ENCODE results near the gene CYP3A7. TPM values are rescaled to one million over a fixed set of nuclear protein-coding genes. Genes with fewer than 3 reads are reported as not detected.
"Not testable (repeated sequence)": the region's sequence is repeated elsewhere in the genome, so short reads cannot be mapped to it uniquely, and the experiment has no call there.

Gene CYP3A7
- total RNA-seq, 1 donor from 2014 or later: 0.21 TPM

DNA sequence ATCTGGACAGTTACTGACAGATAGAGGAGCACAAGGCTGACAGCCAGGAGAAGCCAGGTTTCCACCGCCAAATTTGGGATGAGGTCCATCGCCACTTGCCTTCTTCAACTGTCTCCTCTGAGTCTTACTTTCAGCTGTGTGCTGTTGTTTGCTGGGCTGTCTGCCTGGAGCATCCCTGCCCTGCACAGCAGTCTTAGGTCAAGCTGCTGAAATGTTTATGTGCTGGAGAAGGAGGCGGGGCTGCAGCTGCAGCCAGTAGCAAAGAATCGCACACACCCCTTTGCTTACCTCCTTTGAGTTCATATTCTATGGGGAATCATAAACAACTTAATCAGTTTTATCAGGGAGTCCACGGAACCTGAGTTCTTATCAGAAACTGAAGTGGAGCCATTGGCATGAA lies 35.0 kb downstream of the CYP3A7 start:
- no peak for DNase-seq

DNA sequence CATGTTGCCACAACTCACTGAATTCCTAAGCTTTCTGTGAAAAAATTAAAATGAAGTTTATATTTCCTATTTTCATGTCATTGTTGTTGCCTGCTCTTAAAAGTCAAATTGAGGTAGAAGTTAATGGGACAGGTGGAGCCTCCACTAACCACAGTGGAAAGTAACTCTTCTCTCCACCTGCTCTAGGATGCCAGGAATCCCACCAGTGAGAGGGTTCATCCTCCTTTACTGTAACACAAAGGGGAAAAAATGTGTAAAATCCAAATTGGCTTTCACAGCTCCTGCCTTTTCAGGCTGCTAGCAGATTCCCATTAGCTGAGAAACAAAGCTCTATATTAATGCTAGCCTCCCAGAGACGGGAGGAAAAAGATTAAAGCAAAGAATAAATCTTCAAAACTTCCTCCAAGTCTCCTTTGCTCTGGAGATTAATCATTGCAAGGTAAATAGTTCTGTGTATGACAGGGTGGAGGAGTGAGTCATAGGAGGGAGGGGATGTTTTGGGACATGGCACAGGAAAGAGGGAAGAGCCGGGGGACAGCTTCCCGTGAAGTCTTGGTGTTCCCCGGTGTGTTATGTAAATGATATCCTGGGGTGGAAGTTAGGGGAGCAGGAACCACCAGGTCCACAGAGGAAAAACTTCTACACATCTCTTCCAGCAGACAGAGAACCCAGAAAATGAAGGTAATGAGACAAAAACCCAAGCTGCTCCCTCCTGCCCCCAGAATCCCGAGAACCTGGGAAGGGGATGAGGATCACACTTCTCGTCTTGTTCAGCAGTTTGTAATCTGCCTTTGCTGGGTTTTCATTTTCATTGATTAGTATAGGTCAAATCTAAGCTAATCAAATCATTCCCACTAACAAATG lies 35.9 kb downstream of the CYP3A7 start:
- DNase-seq: not testable (repeated sequence)

DNA sequence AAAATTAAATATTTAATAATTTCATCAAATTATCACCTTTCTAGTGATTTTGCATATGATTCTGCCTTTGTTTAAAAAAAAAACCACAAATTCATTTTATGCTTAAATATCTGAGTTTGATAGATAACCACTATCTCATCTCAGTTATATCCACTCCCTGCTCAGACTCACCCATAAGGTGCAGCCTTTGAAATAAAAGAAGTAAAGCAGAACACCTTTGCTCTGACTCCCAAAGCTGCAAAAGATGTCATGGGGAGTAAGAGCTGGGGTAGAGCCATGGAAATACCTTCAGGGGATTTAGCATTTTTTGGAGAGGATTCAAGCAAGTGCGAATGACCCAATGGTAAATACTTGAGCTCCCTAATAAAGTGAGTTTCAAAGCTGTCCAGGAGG lies 40.1 kb downstream of the CYP3A7 start:
- no peak for DNase-seq

DNA sequence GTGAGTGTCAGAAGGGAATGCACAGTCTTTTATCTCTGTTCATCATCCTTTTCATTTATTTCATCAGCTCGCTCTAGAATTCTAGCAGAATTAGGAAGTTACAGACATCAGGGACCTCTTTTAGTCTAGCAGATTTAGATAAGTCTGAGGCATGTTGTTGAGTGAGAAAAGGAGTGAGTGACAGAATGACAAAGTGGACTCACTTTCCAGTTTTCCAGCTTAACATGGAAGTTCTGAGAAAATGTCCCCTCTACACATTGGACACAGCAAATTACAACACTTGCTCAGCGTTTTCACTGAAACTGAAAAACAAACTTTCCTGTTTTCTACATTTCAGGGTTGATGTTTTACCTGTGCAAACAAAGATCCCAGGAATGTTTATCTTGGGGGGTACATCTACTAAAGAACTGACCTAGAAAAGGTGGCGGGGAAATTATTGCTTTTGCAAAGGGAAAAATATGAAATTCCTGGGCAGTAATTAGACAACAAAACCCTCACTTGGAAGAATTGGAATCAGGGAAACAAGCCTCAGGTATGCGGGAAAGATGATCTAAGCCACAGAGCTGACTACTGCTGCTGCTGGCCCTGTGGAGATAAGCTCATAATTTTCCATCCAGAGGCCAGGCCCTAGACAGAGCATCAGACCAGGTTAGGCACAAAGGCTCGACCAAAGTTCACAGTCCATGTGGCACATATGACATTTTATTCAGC lies 40.6 kb downstream of the CYP3A7 start:
- no peak for DNase-seq

DNA sequence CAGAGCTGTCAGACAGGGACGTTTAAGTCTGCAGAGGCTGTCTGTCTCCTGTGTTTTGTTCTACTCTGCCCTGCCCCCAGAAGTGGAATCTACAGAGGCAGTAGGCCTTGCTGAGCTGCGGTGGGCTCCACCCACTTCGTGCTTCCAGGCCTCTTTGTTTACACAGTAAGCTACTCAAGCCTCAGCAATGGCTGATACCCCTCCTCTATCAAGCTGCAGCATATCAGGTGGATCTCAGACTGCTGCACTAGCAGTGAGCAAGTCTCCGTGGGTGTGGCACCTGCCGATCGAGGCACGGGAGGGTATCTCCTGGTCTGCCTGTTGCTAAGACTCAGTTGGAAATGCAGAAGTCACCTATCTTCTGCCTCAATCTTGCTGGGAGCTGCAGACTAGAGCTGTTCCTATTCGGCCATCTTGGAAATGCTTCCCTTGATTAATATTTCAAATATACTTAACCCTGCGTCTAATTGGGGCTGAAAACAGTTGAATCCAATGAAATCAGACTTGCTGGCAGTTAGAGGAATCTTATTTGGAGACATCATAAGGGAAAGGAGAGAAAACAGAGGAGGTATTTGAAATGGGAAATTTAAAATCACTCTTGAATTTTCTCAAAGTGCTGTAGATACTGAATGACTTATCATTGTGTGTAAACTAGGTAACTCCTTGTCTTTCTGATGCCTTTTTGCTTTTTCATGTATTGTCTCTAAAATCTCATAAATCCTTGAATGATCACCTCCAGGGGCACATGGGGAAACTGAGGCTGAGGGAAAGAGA lies 41.4 kb downstream of the CYP3A7 start:
- DNase-seq: peak; percentile 19

DNA sequence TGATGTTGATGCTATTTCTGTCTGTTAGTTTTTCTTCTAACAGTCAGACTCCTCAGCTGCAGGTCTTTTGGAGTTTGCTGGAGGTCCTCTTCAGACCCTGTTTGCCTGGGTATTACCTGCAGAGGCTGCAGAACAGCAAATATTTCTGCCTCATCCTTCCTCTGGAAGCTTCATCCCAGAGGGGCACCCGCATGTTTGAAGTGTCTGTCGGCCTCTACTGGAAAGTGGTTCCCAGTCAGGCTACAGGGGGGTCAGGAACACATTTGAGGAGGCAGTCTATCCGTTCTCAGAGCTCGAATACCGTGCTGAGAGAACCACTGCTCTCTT lies 41.9 kb downstream of the CYP3A7 start:
- DNase-seq: no peak

DNA sequence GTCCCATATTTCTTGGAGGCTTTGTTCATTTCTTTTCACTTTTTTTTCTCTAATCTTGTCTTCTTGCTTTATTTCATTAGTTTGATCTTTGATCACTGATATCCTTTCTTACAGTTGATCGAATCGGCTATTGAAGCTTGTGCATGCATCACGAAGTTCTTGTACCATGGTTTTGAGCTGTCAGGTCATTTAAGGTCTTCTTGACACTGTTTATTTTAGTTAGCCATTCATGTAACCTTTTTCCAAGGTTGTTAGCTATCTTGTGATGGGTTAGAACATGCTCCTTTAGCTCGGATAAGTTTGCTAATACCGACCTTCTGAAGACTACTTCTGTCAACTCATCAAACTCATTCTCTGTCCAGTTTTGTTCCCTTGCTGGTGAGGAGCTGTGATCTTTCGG lies 42.4 kb downstream of the CYP3A7 start:
- DNase-seq: not testable (repeated sequence)

DNA sequence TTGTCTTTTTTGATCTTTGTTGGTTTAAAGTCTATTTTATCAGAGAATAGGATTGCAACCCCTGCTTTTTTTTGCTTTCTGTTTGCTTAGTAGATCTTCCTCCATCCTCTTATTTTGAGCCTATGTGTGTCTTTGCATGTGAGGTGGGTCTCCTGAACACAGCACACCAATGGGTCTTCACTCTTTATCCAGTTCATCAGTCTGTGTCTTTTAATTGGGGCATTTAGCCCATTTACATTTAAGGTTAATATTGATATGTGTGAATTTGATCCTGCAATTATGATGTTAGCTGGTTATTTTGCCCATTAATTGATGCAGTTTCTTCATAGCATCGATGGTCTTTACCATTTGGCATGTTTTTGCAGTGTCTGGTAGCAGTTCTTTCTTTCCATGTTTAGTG lies 43.3 kb downstream of the CYP3A7 start:
- DNase-seq: not testable (repeated sequence)

DNA sequence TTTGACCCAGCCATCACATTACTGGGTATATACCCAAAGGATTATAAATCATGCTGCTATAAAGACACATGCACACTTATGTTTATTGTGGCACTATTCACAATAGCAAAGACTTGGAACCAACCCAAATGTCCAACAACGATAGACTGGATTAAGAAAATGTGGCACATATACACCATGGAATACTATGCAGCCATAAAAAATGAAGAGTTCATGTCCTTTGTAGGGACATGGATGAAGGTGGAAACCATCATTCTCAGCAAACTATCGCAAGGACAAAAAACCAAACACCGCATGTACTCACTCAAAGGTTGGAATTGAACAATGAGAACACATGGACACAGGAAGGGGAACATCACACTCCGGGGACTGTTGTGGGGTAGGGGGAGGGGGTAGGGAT lies 44.1 kb downstream of the CYP3A7 start:
- DNase-seq: not testable (repeated sequence)

DNA sequence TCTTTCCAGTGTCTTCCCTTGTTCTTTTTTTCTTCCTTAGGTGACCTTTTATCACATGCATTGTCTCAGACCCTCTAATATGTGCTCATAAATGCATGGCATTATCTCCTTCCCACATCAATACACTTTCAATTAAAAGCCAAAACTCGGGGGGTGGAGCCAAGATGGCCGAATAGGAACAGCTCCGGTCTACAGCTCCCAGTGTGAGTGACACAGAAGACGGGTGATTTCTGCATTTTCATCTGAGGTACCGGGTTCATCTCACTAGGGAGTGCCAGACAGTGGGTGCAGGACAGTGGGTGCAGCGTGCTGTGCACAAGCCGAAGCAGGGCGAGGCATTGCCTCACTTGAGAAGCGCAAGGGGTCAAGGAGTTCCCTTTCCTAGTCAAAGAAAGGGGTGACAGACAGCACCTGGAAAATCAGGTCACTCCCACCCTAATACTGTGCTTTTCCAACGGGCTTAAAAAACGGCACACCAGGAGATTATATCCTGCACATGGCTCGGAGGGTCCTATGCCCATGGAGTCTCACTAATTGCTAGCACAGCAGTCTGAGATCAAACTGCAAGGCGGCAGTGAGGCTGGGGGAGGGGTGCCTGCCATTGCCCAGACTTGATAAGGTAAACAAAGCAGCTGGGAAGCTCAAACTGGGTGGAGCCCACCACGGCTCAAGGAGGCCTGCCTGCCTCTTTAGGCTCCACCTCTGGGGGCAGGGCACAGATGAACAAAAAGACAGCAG lies 49.0 kb downstream of the CYP3A7 start:
- DNase-seq: not testable (repeated sequence)

DNA sequence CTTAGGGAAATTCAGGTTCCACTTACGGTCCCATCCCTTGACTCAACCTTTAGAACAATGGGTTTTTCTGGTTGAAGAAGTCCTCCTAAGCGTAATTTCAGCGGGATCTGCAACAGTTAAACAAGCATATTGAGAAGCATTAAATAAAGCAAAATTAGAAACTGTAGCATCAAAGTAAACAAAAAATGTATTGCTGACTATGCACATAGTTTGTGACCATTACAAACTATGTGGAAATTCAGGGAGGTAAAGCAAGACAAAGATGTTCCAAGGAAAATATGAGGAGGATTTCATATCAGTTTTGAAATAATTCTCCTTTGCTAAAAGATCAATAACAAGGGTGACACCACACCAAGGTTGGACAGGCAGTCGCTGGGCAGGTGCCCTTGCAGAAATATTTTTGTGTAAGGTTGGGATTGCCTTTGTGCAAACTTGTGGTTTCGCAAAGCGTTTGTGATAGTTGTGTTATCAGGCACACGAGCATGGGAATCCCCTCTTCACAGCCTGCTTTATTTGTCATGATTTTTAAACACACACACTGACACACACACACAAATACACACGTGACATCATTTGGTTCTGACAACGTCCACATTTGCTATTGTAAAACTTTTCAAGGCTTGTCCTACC lies 49.8 kb downstream of the CYP3A7 start:
- DNase-seq: no peak

DNA sequence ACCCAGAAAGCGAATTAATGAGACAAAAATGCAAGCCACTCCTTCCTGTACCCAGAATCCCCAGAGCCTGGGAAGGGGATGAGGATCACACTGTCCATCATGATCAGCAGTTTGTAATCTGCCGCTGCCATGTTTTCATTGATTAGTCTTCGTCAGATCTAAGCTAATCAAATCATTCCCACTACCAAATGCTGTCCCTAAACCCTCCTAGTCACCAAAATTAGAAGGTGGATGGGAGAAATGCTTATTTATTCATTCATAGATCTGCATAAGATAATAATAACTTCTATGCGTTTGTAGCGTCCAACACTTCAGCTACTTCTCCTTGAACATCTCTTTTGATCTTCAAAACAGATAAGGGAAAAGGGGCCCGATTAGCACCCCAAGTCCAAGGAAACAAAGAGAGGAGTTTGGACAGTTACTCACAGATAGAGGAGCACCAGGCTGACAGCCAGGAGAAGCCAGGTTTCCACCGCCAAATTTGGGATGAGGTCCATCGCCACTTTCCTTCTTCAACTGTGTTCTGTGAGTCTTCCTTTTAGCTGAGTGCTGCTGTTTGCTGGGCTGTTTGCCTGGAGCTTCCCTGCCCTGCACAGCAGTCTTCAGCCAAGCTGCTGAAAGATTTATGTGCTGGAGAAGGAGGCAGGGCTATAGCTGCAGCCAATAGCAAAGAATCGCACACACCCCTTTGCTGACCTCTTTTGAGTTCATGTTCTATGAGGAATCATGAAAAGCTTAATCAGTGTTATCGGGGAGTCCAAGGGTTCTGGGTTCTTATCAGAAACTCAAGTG lies 55.4 kb downstream of the CYP3A7 start, which contains the start of gene CYP3A5:
TSS of gene CYP3A5 (minus strand) at position 597 of the 792 bp plus-strand sequence. CDS start at position 497, 100 bp downstream.
- DNase-seq: no peak

DNA sequence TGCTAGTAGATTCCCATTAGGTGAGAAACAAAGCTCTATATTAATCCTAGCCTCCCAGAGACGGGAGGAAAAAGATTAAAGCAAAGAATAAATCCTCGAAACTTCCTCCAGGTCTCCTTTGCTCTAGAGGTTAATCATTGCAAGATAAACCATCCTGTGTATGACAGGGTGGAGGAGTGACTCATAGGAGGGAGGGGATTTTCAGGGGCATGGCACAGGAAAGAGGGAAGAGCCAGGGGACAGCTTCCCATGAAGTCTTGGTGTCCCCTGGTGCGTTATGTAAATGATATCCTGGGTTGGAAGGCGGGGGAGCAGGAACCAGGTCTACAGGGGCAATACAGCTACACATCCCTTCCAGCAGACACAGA lies 56.0 kb downstream of the CYP3A7 start:
- DNase-seq: no peak

DNA sequence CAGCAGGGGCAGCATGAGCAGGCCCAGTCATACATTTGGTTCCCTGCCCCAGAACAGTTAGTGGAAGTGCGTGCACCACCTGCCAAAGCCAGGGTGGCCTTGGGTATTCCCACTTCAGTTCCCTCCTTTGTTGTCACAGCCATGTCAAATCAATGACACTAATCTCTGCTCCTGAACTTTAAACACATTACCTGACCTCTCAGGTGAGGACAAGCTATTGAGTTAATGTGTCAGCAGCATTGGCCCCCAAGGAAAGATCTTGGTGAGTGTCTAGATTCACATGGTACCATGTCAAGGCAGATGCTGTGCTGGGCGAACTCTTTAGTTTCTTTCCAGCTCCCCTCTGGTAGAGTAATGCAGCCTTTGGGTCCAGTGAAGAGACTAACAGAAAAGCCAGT lies 57.3 kb downstream of the CYP3A7 start:
- DNase-seq: no peak

DNA sequence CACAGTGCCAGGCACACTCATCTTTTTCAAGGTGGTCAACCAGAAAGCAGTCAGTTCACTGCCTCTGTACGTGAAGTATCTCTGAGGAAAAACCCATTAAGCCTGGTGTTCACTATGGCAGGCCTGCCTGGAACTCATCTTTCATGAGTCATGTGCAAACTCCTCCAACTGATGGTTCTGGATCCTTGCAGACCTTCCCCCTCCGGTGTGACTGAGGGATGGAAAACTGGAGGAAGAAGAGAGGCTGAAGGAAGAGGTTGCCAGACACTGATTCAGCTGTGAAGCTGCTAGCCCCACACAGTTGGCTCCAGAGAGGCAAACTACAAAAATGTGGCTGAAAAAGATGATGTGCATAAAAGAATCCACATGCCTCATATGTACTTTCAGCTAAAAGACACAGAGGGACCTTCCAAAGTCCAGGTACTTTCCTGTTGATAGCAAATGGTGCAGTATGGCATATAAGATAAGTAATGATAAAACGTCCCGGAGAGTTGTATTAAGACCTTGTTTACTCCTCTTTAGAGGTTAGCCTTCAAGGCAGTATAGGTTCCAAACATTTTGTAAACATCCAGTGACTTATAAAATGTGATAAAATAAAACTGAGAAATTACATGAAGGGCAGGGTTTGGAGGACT lies 57.9 kb downstream of the CYP3A7 start:
- no peak for DNase-seq

DNA sequence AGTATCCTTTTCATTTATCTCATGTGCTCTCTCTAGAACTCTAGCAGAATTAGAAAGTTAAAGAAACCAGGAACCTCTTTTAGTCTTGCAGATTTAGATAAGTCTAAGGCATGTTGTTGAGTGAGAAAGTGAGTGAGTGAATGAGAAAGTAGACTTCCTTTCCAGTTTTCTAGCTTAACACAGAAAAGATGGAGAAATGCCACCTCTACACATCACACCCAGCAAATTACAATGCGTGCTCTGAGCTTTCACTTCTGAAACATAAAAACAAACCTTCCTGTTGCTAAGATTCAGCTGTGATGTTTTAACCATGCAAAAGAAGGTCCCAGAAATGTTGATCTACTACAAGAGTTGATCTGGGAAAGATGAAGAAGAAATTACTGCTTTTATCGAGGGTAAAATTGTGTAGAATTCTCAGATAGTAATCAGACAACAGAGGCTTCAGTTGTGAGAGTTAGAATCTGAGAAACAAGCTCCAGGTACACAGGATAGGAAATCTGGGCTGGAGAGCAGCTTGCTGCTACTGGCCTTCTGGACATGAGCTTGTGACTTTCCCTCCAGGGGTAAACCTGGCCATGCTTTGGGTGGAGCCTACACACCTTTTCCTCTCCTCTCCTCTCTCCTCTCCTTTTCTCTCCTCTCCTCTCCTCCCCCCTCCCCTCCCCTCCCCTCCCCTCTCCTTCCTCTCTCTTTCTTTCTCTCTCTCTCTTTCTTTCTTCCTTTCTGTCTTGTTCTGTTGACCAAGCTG lies 59.8 kb downstream of the CYP3A7 start:
- no peak for DNase-seq

DNA sequence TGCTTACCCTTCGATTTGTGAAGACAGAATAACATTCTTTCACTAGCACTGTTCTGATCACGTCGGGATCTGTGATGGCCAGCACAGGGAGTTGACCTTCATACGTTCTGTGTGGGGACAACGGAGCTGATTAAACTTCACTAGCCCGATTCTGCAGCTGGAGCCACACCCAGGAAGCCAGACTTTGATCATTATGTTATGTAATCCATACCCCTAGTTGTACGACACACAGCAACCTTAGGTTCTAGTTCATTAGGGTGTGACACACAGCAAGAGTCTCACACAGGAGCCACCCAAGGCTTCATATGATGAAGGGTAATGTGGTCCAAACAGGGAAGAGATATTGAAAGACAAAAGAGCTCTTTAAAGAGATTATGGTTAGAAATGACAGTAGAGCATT lies 62.4 kb downstream of the CYP3A7 start:
- DNase-seq: no peak

DNA sequence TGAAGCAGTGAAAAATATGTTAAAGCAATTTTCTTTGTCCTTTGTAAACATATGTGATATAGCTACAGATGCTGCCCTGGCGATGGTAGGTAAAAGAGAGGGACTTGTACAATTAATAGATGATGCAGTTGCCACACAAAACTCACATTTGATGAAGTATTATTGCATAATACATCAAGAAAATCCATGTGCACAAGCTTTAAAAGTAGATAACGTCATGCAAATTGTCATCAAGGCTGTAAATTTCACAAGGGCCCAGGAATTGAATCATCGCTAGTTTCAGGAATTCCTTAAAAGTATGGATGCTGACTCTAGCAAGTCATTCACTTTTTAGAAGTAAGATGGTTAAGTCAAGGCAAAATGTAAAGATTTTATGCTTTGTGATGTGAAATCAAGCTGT lies 65.2 kb downstream of the CYP3A7 start:
- DNase-seq: no peak

DNA sequence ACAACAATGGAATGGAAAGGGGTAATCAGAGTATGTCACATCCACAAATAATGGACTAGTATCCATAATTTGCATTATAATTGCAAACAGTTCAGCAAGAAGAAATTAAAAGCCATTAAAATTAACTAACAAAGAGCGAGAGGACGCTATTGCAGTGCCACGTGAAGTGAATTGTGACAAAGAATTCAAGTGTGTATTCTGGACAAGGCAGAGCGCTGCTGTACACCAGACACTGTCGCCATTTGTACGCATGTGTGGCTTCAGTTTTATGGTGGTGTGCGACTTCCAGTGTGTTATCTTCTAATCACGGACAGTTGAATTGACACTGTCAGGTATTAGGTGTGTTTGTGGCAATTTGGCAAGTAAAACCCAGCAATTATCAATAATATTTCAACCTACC lies 66.5 kb downstream of the CYP3A7 start:
- DNase-seq: no peak

DNA sequence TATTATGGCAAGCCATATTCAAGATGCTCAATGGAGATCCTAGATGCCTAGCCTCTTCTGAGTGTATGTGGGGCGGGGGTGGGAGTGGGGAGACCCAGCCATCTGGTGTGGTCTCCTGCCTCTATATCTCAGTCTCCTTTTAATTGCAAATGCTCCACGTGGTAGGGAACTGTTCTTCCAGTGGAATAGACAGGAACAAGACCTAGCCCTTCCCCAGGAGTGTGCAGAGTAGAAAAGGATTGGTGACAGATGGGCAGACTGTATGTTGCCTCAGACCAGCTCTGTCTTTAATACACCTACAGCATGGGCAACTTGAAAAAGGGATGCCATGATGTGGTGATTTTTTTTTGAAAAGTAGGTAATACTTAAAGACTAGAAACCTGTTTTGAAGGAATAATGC lies 67.8 kb downstream of the CYP3A7 start:
- no peak for DNase-seq
